Liver (tissue), 9 donors: ENCODE data around the gene PROB1. TPM values are rescaled to one million over a fixed set of nuclear protein-coding genes. Genes with fewer than 3 reads are reported as not detected.

Experiments used
- DNase-seq: peaks from one replicate; pipeline ENCODE4 v3.0.0-alpha.2; 2017; ENCODE audit warnings: low spot score
- H3K27ac ChIP-seq, 2 donors: one replicate each; pipeline ENCODE4 v1.7.0; 2013; ENCODE audit warnings: inconsistent platforms in 2 of 2, low read length in 2 of 2, control low read depth in 1 of 2, low read depth in 1 of 2, mild to moderate bottlenecking in 1 of 2
- H3K27me3 ChIP-seq, 4 donors: one replicate each; pipeline versions ENCODE4 v1.6.1 to v1.7.0; 2013; ENCODE audit warnings: low read length in 3 of 4, inconsistent platforms in 1 of 4, mild to moderate bottlenecking in 1 of 4, moderate library complexity in 1 of 4; ENCODE audit not compliant: control insufficient read depth in 4 of 4, insufficient read depth in 4 of 4
- H3K36me3 ChIP-seq, 4 donors: one replicate each; pipeline versions ENCODE4 v1.6.1 to v1.7.0; 2013; ENCODE audit warnings: low read length in 3 of 4, mild to moderate bottlenecking in 3 of 4, low read depth in 1 of 4, moderate library complexity in 1 of 4; ENCODE audit not compliant: control insufficient read depth in 4 of 4, insufficient read depth in 3 of 4
- H3K4me1 ChIP-seq, 4 donors: one replicate each; pipeline versions ENCODE4 v1.6.1 to v1.7.0; 2013; ENCODE audit warnings: low read length in 3 of 4, mild to moderate bottlenecking in 3 of 4, moderate library complexity in 1 of 4; ENCODE audit not compliant: control insufficient read depth in 4 of 4, insufficient read depth in 4 of 4
- H3K4me3 ChIP-seq, 3 donors: one replicate each; pipeline versions ENCODE4 v1.6.1 to v1.7.0; 2013; ENCODE audit warnings: low read length in 3 of 3, control low read depth in 1 of 3, low read depth in 1 of 3, mild to moderate bottlenecking in 1 of 3
- H3K9ac ChIP-seq, 2 donors: one replicate each; pipeline ENCODE4 v1.7.0; 2013; ENCODE audit warnings: low read length in 2 of 2, mild to moderate bottlenecking in 2 of 2, moderate library complexity in 2 of 2, control low read depth in 1 of 2, low read depth in 1 of 2
- H3K9me3 ChIP-seq, 4 donors: one replicate each; pipeline versions ENCODE4 v1.6.1 to v1.7.0; 2013; ENCODE audit warnings: low read length in 3 of 4; ENCODE audit not compliant: control insufficient read depth in 4 of 4
- EGR1 ChIP-seq, 2 donors: IDR thresholded peaks; 2 replicates each; pipeline ENCODE4 v1.6.1; 2016 to 2018; ENCODE audit warnings: antibody characterized with exemption in 2 of 2, low read depth in 2 of 2
- FOXA1 ChIP-seq: IDR thresholded peaks from 2 replicates; pipeline ENCODE4 v1.6.1; 2016; ENCODE audit warnings: antibody characterized with exemption
- FOXA2 ChIP-seq: IDR thresholded peaks from 2 replicates; pipeline ENCODE4 v1.6.1; 2016; ENCODE audit warnings: antibody characterized with exemption
- GABPA ChIP-seq, 2 donors: IDR thresholded peaks in 1 of 2; conservative IDR thresholded peaks in 1 of 2; 2 replicates each; pipeline ENCODE4 v1.6.1; 2016; ENCODE audit warnings: antibody characterized with exemption in 2 of 2, mild to moderate bottlenecking in 1 of 2, moderate library complexity in 1 of 2
- HNF4A ChIP-seq, 2 donors: conservative IDR thresholded peaks; 2 replicates each; pipeline ENCODE4 v1.6.1; 2016; ENCODE audit warnings: antibody characterized with exemption in 2 of 2, mild to moderate bottlenecking in 2 of 2
- HNF4G ChIP-seq: IDR thresholded peaks from 2 replicates; pipeline ENCODE4 v1.6.1; 2016; ENCODE audit warnings: antibody characterized with exemption
- JUND ChIP-seq, 2 donors: IDR thresholded peaks; 2 replicates each; pipeline ENCODE4 v1.6.1; 2016; ENCODE audit warnings: antibody characterized with exemption in 2 of 2
- NR2F2 ChIP-seq: IDR thresholded peaks from 2 replicates; pipeline ENCODE4 v1.6.1; 2016; ENCODE audit warnings: antibody characterized with exemption
- RAD21 ChIP-seq, 2 donors: IDR thresholded peaks; 2 replicates each; pipeline ENCODE4 v1.6.1; 2016; ENCODE audit warnings: antibody characterized with exemption in 2 of 2, mild to moderate bottlenecking in 2 of 2
- RXRA ChIP-seq, 2 donors: IDR thresholded peaks; 2 replicates each; pipeline ENCODE4 v1.6.1; 2017 to 2018; ENCODE audit warnings: antibody characterized with exemption in 2 of 2, mild to moderate bottlenecking in 1 of 2
- SP1 ChIP-seq: IDR thresholded peaks from 2 replicates; pipeline ENCODE4 v1.6.1; 2018; ENCODE audit warnings: antibody characterized with exemption, mild to moderate bottlenecking
- TAF1 ChIP-seq: conservative IDR thresholded peaks from 2 replicates; pipeline ENCODE4 v1.6.1; 2016; ENCODE audit warnings: antibody characterized with exemption, mild to moderate bottlenecking
- YY1 ChIP-seq: IDR thresholded peaks from 2 replicates; pipeline ENCODE4 v1.6.1; 2016; ENCODE audit warnings: antibody characterized with exemption, mild to moderate bottlenecking
- WGBS: extraction: QIAGEN DNeasy Blood & Tissue Kit; methylation state at CpG from one replicate; pipeline ENCODE4 v1.1.7; 2013; 5-methylcytosine and 5-hydroxymethylcytosine counted together
- polyA plus RNA-seq, 2 donors: library from polyadenylated mRNA; stranded (reverse) in 1 of 2; unstranded in 1 of 2; fragments of 200-250 nt in 1 of 2; fragments of >200 nt in 1 of 2; fragmentation: Nextera tagmentation in 1 of 2; extraction: Ambion mirVana in 1 of 2; gene quantifications; one replicate each; pipeline versions ENCODE4 v1.2.1 to v1.2.3, GENCODE V29; 2013 to 2015
- total RNA-seq, 2 donors: library from RNA; depleted of rRNA; stranded (reverse); fragments of >200 nt; gene quantifications; one replicate each; pipeline ENCODE4 v1.2.3, GENCODE V29; 2014
- TF ChIP-seq, protein P1 (sequence below): IDR thresholded peaks from 2 replicates; pipeline ENCODE4 v1.6.1; 2016; ENCODE audit warnings: antibody characterized with exemption, mild to moderate bottlenecking
- TF ChIP-seq, protein P2 (sequence below): fragments of 150-350 bp; IDR thresholded peaks from 2 replicates; pipeline ENCODE4 v1.5.1; 2017; ENCODE audit warnings: improper control_type of control experiment, low read depth, low read length; ENCODE audit not compliant: missing input control
- TF ChIP-seq, protein P3 (sequence below): IDR thresholded peaks from 2 replicates; pipeline ENCODE4 v1.6.1; 2016; ENCODE audit warnings: antibody characterized with exemption
- TF ChIP-seq, protein P4 (sequence below): IDR thresholded peaks from 2 replicates; pipeline ENCODE4 v1.6.1; 2016; ENCODE audit warnings: antibody characterized with exemption
- TF ChIP-seq, protein P5 (sequence below): IDR thresholded peaks from 2 replicates; pipeline ENCODE4 v1.6.1; 2016; ENCODE audit warnings: antibody characterized with exemption
- donor health status: healthy.
- donor health status: healthy.
- donor health status: healthy.
- donor health status: healthy.
- donor health status: healthy.

PROB1 gene
- total and polyA plus RNA-seq, 4 donors, result 0.04 to 0.67 (median 0.34) TPM

DNA sequence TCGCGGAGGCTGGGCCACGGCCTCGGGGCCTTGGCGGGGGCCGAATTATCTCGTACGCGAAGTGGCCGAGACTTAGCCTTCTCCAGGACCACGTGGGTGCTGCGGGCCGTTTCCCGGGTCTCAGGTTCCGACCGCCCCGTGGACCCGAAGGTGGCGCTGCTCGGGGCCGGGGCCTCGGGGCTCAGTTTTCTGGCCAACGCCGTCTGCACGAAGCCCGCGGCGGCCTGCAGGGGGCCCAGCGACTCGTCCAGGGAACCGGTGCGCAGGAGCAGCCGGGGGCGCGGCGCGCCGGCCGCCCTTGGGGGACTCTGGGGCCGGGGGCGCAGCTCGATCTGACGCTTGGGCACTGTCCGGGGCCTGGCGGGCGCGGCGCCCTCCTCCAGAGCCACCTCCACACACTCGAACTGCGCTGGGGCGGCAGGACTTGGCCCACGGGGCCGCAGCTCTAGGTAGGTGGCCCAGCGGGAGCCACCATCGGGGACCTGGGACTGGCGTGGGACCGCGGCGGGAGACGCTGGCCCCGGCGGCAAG lies 716 bp downstream of the PROB1 start:
- DNase-seq, result no peak
- WGBS, result 8% methylated on average over 62 of the region's 62 CpGs
- TF ChIP-seq, protein P1, sequence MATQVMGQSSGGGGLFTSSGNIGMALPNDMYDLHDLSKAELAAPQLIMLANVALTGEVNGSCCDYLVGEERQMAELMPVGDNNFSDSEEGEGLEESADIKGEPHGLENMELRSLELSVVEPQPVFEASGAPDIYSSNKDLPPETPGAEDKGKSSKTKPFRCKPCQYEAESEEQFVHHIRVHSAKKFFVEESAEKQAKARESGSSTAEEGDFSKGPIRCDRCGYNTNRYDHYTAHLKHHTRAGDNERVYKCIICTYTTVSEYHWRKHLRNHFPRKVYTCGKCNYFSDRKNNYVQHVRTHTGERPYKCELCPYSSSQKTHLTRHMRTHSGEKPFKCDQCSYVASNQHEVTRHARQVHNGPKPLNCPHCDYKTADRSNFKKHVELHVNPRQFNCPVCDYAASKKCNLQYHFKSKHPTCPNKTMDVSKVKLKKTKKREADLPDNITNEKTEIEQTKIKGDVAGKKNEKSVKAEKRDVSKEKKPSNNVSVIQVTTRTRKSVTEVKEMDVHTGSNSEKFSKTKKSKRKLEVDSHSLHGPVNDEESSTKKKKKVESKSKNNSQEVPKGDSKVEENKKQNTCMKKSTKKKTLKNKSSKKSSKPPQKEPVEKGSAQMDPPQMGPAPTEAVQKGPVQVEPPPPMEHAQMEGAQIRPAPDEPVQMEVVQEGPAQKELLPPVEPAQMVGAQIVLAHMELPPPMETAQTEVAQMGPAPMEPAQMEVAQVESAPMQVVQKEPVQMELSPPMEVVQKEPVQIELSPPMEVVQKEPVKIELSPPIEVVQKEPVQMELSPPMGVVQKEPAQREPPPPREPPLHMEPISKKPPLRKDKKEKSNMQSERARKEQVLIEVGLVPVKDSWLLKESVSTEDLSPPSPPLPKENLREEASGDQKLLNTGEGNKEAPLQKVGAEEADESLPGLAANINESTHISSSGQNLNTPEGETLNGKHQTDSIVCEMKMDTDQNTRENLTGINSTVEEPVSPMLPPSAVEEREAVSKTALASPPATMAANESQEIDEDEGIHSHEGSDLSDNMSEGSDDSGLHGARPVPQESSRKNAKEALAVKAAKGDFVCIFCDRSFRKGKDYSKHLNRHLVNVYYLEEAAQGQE, result no peak
- peak in 1 of 2 donors; percentile 32 for TF ChIP-seq RAD21 (IDR thresholded peaks at IDR 0.05)
- TF ChIP-seq EGR1 (IDR thresholded peaks at IDR 0.05; ENCODE audit: low read depth in 2 of 2), result no peak
- TF ChIP-seq NR2F2, result no peak
- no peak for TF ChIP-seq HNF4A (conservative IDR thresholded peaks at IDR 0.05)
- TF ChIP-seq, protein P2, sequence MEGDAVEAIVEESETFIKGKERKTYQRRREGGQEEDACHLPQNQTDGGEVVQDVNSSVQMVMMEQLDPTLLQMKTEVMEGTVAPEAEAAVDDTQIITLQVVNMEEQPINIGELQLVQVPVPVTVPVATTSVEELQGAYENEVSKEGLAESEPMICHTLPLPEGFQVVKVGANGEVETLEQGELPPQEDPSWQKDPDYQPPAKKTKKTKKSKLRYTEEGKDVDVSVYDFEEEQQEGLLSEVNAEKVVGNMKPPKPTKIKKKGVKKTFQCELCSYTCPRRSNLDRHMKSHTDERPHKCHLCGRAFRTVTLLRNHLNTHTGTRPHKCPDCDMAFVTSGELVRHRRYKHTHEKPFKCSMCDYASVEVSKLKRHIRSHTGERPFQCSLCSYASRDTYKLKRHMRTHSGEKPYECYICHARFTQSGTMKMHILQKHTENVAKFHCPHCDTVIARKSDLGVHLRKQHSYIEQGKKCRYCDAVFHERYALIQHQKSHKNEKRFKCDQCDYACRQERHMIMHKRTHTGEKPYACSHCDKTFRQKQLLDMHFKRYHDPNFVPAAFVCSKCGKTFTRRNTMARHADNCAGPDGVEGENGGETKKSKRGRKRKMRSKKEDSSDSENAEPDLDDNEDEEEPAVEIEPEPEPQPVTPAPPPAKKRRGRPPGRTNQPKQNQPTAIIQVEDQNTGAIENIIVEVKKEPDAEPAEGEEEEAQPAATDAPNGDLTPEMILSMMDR, result peak; percentile 36
- TF ChIP-seq, protein P3, sequence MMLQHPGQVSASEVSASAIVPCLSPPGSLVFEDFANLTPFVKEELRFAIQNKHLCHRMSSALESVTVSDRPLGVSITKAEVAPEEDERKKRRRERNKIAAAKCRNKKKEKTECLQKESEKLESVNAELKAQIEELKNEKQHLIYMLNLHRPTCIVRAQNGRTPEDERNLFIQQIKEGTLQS, result no peak
- TF ChIP-seq, protein P4, sequence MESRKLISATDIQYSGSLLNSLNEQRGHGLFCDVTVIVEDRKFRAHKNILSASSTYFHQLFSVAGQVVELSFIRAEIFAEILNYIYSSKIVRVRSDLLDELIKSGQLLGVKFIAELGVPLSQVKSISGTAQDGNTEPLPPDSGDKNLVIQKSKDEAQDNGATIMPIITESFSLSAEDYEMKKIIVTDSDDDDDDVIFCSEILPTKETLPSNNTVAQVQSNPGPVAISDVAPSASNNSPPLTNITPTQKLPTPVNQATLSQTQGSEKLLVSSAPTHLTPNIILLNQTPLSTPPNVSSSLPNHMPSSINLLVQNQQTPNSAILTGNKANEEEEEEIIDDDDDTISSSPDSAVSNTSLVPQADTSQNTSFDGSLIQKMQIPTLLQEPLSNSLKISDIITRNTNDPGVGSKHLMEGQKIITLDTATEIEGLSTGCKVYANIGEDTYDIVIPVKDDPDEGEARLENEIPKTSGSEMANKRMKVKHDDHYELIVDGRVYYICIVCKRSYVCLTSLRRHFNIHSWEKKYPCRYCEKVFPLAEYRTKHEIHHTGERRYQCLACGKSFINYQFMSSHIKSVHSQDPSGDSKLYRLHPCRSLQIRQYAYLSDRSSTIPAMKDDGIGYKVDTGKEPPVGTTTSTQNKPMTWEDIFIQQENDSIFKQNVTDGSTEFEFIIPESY, result no peak
- no peak for TF ChIP-seq FOXA2
- no peak for TF ChIP-seq YY1
- TF ChIP-seq JUND (IDR thresholded peaks at IDR 0.05), result no peak

DNA sequence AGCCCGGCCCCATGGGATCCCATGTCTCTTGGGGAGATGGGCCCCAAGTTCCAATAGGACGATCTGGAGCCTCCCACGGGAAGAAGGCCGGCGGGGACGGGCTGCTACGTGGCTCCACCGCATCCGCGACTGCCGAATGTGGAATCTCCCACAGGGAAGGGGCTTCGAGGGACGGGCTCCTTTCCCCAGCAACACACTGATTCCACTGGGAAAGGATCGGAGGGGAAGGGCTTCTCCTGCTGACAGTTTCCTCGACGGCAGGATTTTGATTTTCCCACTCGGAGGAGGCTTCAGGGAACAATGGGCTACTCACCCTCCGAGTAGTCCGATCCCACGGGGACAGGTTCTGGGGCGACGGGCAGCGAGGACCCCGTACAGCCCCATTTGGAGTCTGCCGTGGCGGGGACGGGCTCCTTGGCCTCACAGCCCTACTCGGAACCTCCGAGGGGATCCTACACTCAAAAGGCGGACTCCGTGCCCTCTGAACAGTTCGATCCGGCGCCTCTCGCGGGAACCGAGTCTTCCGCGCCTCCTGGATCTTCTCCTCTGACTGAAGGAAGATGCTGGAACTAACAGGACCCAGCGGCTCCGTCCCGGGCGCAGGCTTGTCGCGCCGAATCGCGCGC lies 1.3 kb downstream of the PROB1 start:
- peaks cover 0 to 1% (median 0%) of the 10 kb centered on the region in 4 donors for H3K36me3 ChIP-seq
- H3K9ac ChIP-seq, result no peak overlapping the region
- peaks cover 9 to 19% (median 17%) of the 10 kb centered on the region in 4 donors for H3K4me1 ChIP-seq
- peaks cover 0 to 3% (median 0%) of the 10 kb centered on the region in 4 donors for H3K27me3 ChIP-seq
- H3K9me3 ChIP-seq, result no peaks in the 10 kb centered on the region
- peak overlapping the region in 2 of 3 donors; percentile 53 to 59 for H3K4me3 ChIP-seq
- 13% methylated on average over 49 of the region's 49 CpGs for WGBS
- peak overlapping the region in 1 of 2 donors; percentile 3 for H3K27ac ChIP-seq
- DNase-seq, result no peak
- TF ChIP-seq NR2F2 (no peak), GABPA (IDR thresholded peaks at IDR 0.05 in 1 of 2, conservative IDR thresholded peaks at IDR 0.05 in 1 of 2) (no peak), TAF1 (no peak), FOXA1 (no peak), YY1 (no peak), SP1 (no peak), RAD21 (IDR thresholded peaks at IDR 0.05) (no peak), FOXA2 (no peak), HNF4G (no peak), EGR1 (IDR thresholded peaks at IDR 0.05; ENCODE audit: low read depth in 2 of 2) (no peak), RXRA (IDR thresholded peaks at IDR 0.05) (no peak)
- TF ChIP-seq, protein P1, result no peak
- TF ChIP-seq, protein P5, sequence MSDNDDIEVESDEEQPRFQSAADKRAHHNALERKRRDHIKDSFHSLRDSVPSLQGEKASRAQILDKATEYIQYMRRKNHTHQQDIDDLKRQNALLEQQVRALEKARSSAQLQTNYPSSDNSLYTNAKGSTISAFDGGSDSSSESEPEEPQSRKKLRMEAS, result no peak
- TF ChIP-seq, protein P3, result no peak

More for the DNA sequence above, 716 bp downstream of the PROB1 start:
- no peak overlapping the region for H3K9ac ChIP-seq
- peak overlapping the region; percentile 65 to 69 for H3K27ac ChIP-seq
- peaks cover 9 to 19% (median 17%) of the 10 kb centered on the region in 4 donors for H3K4me1 ChIP-seq
- H3K27me3 ChIP-seq, result peaks cover 0 to 3% (median 0%) of the 10 kb centered on the region in 4 donors
- H3K9me3 ChIP-seq, result no peaks in the 10 kb centered on the region
- H3K4me3 ChIP-seq, result peak overlapping the region; percentile 16 to 59 (median 42)
- H3K36me3 ChIP-seq, result peaks cover 0 to 1% (median 0%) of the 10 kb centered on the region in 4 donors
